Natural killer cell (primary cell): ENCODE data around the gene ARHGAP40. TPM values are rescaled to one million over a fixed set of nuclear protein-coding genes. Genes with fewer than 3 reads are reported as not detected.

Experiments used
- ATAC-seq, 3 donors: fragments of 150-1000 bp in 2 of 3; fragments of 200-7000 bp in 1 of 3; cut with Tn5 transposase; 1 replicate in 1 of 3; 2 replicates in 2 of 3; pipeline ENCODE4 v1.10.0; 2021; ENCODE audit warnings: mild to moderate bottlenecking in 2 of 3, moderate library complexity in 2 of 3
- DNase-seq, 2 donors: peaks; one replicate each; pipeline versions ENCODE4 v3.0.0 to v3.0.0-alpha.2; 2013 to 2021; ENCODE audit warnings: mixed read lengths in 1 of 2
- H3K27ac ChIP-seq: one replicate; pipeline ENCODE4 v1.5.1; 2013; ENCODE audit warnings: mild to moderate bottlenecking, low read length
- H3K27me3 ChIP-seq: one replicate; pipeline ENCODE4 v1.6.1; 2013; ENCODE audit warnings: low read length; ENCODE audit not compliant: control insufficient read depth, insufficient read depth
- H3K36me3 ChIP-seq: one replicate; pipeline ENCODE4 v1.6.1; 2013; ENCODE audit warnings: low read length; ENCODE audit not compliant: control insufficient read depth, insufficient read depth
- H3K4me1 ChIP-seq: one replicate; pipeline ENCODE4 v1.6.1; 2013; ENCODE audit warnings: low read length; ENCODE audit not compliant: control insufficient read depth, insufficient read depth
- H3K4me3 ChIP-seq: one replicate; pipeline ENCODE4 v1.5.1; 2013; ENCODE audit warnings: low read length
- H3K9me3 ChIP-seq: one replicate; pipeline ENCODE4 v1.6.1; 2013; ENCODE audit warnings: low read length; ENCODE audit not compliant: control insufficient read depth, insufficient read depth
- H3K27ac Mint-ChIP-seq, 2 donors: one replicate each; pipeline ENCODE4 v1.8.0; 2022; ENCODE audit warnings: mild to moderate bottlenecking in 2 of 2, mixed read lengths in 2 of 2, moderate library complexity in 1 of 2
- H3K27me3 Mint-ChIP-seq, 2 donors: one replicate each; pipeline ENCODE4 v1.8.0; 2022; ENCODE audit warnings: low read depth in 2 of 2, mixed read lengths in 2 of 2
- H3K36me3 Mint-ChIP-seq: one replicate; pipeline ENCODE4 v1.8.0; 2022; ENCODE audit warnings: mixed read lengths
- H3K4me1 Mint-ChIP-seq, 2 donors: one replicate each; pipeline ENCODE4 v1.8.0; 2022; ENCODE audit warnings: mixed read lengths in 2 of 2
- H3K4me3 Mint-ChIP-seq: one replicate; pipeline ENCODE4 v1.8.0; 2022; ENCODE audit warnings: mild to moderate bottlenecking, moderate library complexity, mixed read lengths
- H3K9me3 Mint-ChIP-seq, 2 donors: one replicate each; pipeline ENCODE4 v1.8.0; 2022; ENCODE audit warnings: mixed read lengths in 2 of 2
- WGBS: methylation state at CpG from one replicate; pipeline ENCODE4 v1.1.7; 2013; ENCODE audit warnings: missing lambda C conversion rate; ENCODE audit not compliant: insufficient coverage; 5-methylcytosine and 5-hydroxymethylcytosine counted together
- intact Hi-C: fragments of 100-400 bp; cut with micrococcal nuclease; formaldehyde crosslinking; loops from one replicate; pipeline ENCODE4 v1.14.2; 2022
- total RNA-seq, 4 donors: library from RNA; stranded (reverse); fragments of 120-200 nt in 1 of 4; gene quantifications; one replicate each; pipeline versions ENCODE4 v1.2.3 to v1.2.4, GENCODE V29; 2013 to 2022
- TF ChIP-seq, protein P1 (sequence below): fragments of 200-600 bp; IDR thresholded peaks from one replicate; pipeline ENCODE4 v1.8.0; 2022; ENCODE audit warnings: antibody characterized with exemption

The ARHGAP40 gene
- total RNA-seq, 3 donors from 2014 or later (not counting 1 experiment from before 2014, with no cell fraction given), result not detected

DNA sequence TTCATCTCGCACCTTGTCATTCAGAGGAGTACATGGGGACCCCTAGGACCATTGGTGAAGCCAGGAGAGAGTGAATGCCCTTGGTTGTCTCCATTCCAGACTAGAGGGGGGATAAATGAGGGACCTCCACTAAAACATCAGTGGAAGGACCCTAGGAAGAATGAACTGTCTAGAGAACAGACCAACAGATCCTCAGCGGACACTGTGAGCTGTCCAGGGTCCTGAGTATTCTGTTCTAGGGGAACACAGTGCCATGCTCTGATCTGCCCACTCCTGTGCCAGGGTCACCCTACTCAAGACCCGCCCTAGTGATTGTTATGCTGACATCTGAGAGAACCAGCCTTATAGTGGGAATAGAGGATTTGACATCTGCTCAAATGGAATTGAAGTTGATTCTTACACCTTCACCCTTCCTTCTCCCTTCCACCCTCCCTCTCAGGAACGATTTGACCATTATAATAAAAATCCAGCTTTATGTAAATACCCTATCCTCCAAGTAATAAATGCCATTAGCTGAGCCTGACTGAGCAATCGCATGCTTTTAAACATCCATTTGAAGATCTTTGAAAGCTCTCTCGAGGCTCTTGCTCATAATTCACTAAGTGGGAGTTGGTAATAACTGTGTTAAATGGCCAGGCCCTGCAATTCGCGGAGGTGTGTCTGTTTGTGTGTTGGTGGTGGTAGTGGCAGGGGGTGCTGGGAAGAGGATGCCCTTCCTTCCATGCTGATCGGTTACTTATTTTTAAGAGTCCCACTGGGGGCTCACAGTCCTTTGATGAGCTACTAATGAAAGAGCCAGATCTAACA, 79.1 kb downstream of the ARHGAP40 start:
- Histone ChIP-seq H3K4me1 (no peaks in the 10 kb centered on the region), H3K9me3 (no peaks in the 10 kb centered on the region), H3K27ac (no peak overlapping the region), H3K27me3 (peaks cover 6% of the 10 kb centered on the region), H3K36me3 (no peaks in the 10 kb centered on the region), H3K4me3 (no peak overlapping the region)
- Mint-ChIP-seq H3K36me3 (no peaks in the 10 kb centered on the region), H3K27ac (no peak overlapping the region), H3K9me3 (no peaks in the 10 kb centered on the region), H3K4me3 (no peak overlapping the region), H3K27me3 (peaks cover 30 to 34% of the 10 kb centered on the region in 2 donors), H3K4me1 (no peaks in the 10 kb centered on the region)
- TF ChIP-seq, protein P1, sequence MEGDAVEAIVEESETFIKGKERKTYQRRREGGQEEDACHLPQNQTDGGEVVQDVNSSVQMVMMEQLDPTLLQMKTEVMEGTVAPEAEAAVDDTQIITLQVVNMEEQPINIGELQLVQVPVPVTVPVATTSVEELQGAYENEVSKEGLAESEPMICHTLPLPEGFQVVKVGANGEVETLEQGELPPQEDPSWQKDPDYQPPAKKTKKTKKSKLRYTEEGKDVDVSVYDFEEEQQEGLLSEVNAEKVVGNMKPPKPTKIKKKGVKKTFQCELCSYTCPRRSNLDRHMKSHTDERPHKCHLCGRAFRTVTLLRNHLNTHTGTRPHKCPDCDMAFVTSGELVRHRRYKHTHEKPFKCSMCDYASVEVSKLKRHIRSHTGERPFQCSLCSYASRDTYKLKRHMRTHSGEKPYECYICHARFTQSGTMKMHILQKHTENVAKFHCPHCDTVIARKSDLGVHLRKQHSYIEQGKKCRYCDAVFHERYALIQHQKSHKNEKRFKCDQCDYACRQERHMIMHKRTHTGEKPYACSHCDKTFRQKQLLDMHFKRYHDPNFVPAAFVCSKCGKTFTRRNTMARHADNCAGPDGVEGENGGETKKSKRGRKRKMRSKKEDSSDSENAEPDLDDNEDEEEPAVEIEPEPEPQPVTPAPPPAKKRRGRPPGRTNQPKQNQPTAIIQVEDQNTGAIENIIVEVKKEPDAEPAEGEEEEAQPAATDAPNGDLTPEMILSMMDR, result no peak
- intact Hi-C loops, result no loop called here
- 35% methylated on average over 8 of the region's 9 CpGs for WGBS
- peak in 1 of 2 donors; percentile 59 for DNase-seq
- ATAC-seq, result peak in 2 of 3 donors; percentile 66 to 76

DNA sequence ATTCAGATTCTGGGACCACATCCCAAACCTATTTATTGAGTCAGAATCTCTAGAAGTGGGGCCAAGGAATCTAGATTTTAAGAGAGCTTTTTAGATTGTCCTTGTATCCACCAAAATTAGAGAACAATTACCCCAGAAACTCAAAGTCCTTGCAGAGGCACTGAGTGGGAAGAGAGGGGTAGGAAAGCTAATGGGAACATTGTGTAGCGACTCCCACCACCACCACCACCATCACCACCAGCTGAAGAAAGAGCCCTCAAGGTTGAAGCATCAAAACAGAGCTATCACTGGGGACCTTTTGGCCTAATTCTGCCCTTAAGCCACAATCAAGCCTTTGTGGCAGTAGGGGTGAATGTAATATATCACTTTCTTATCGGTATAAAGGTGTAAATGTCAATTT, 83.7 kb downstream of the ARHGAP40 start:
- peaks cover 45 to 64% of the 10 kb centered on the region in 2 donors for H3K27me3 Mint-ChIP-seq
- no peaks in the 10 kb centered on the region for H3K9me3 Mint-ChIP-seq
- intact Hi-C loops, result no loop called here
- no peak overlapping the region for H3K4me3 Mint-ChIP-seq
- Histone ChIP-seq H3K4me1 (no peaks in the 10 kb centered on the region), H3K27me3 (peaks cover 6% of the 10 kb centered on the region), H3K4me3 (no peak overlapping the region), H3K9me3 (no peaks in the 10 kb centered on the region), H3K36me3 (no peaks in the 10 kb centered on the region), H3K27ac (no peak overlapping the region)
- WGBS, result 100% methylated on average over 1 of the region's 2 CpGs
- TF ChIP-seq, protein P1, result no peak
- DNase-seq (no peak), ATAC-seq (no peak)
- H3K4me1 Mint-ChIP-seq, result no peaks in the 10 kb centered on the region
- no peak overlapping the region for H3K27ac Mint-ChIP-seq
- H3K36me3 Mint-ChIP-seq, result no peaks in the 10 kb centered on the region

DNA sequence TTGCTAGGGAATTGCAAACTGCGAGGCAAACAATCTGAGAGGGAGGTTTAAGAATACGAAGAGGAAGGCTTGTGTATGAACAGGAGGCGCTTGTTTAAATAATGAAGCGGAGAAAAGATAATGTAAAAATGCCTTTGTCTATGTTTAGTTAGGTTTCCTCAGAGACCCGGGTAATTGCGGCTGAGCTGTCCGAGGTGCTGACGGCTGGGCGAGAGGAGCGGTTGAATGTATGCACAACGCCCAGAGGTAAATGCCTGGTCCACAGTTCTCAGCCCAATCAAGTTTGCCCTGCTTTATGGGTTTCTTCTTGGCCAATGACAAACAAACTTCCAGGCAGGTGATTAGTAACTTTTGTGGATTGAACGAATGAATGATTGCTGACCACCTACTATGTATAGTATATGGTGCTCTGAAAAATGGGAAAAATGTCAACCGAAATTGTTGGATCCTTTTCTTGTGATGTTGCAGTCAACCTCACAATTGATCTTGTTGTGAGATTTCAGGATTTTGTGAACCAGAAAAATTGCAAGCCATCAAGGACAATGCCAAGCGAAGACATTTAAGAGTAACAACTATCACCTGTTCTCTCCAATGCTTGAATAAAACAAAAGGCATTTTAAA, 84.4 kb downstream of the ARHGAP40 start:
- no peaks in the 10 kb centered on the region for H3K36me3 Mint-ChIP-seq
- TF ChIP-seq, protein P1, result no peak
- peak; percentile 55 to 70 (median 64) for ATAC-seq

More for the DNA sequence above, 84.4 kb downstream of the ARHGAP40 start:
- H3K4me1 ChIP-seq, result no peaks in the 10 kb centered on the region
- Mint-ChIP-seq H3K9me3 (peaks cover 0 to 2% of the 10 kb centered on the region in 2 donors), H3K4me1 (no peaks in the 10 kb centered on the region), H3K27me3 (peaks cover 46 to 68% of the 10 kb centered on the region in 2 donors), H3K27ac (no peak overlapping the region), H3K4me3 (no peak overlapping the region)
- no peaks in the 10 kb centered on the region for H3K36me3 ChIP-seq
- no peak overlapping the region for H3K4me3 ChIP-seq
- peaks cover 6% of the 10 kb centered on the region for H3K27me3 ChIP-seq
- 11% methylated on average over 13 of the region's 14 CpGs for WGBS
- no peaks in the 10 kb centered on the region for H3K9me3 ChIP-seq
- H3K27ac ChIP-seq, result no peak overlapping the region
- intact Hi-C loops, result no loop called here
- peak; percentile 24 to 62 for DNase-seq
